HepG2 (cell line): ENCODE results near the gene IL18. TPM values are rescaled to one million over a fixed set of nuclear protein-coding genes. Genes with fewer than 3 reads are reported as not detected.
"Not testable (repeated sequence)": the region's sequence is repeated elsewhere in the genome, so short reads cannot be mapped to it uniquely, and the experiment has no call there.

ENCODE experiments used
- ATAC-seq: fragments of 200-7000 bp; cut with Tn5 transposase; 3 replicates; pipeline ENCODE4 v1.9.1; 2020; ENCODE audit warnings: mild to moderate bottlenecking, moderate library complexity
- BruUV-seq: library from RNA; stranded (reverse); fragments of 400-500 nt; replicated peaks from 2 replicates; lab custom pipeline; 2021; lab: Mats Ljungman, UMichigan
- CTCF ChIA-PET: fragments of 300-600 bp; formaldehyde crosslinking; extraction: SDS; loops from one replicate; lab custom pipeline; 2021; ENCODE audit warnings: low total read pairs, inconsistent platforms, low intra/inter-chr PET ratio; lab: Yijun Ruan, JAX
- POLR2A ChIA-PET: fragments of 350-600 bp; sonication (Branson Sonifier 250); formaldehyde crosslinking; loops from one replicate; lab custom pipeline; 2020; ENCODE audit warnings: antibody characterized with exemption, inconsistent platforms; lab: Yijun Ruan, JAX
- DNase-seq: peaks from one replicate; pipeline ENCODE4 v3.0.0-alpha.2; 2015; ENCODE audit warnings: low spot score
- FAIRE-seq: peaks from 3 replicates; lab custom pipeline; 2011; peaks lifted over from hg19 to GRCh38; lab: Jason Lieb, UNC
- H2AFZ ChIP-seq: one replicate; pipeline ENCODE4 v1.6.1; 2011; ENCODE audit warnings: low read length, inconsistent platforms
- H3K27ac ChIP-seq: fragments of 300-600 bp; 3 replicates; pipeline ENCODE4 v1.8.0; 2011; ENCODE audit warnings: mixed run types, mild to moderate bottlenecking, mixed read lengths, low read length, inconsistent platforms; ENCODE audit not compliant: insufficient read depth; ENCODE audit errors: extremely low read length
- H3K27me3 ChIP-seq, 2 experiments: fragments of 200-600 bp in 1 of 2; 2 replicates in 1 of 2; 3 replicates in 1 of 2; pipeline versions ENCODE4 v1.6.0 to v1.8.0; 2011; ENCODE audit warnings: low read length in 2 of 2, mild to moderate bottlenecking in 2 of 2, moderate library complexity in 2 of 2, inconsistent platforms in 1 of 2; ENCODE audit not compliant: insufficient read depth in 2 of 2, control insufficient read depth in 1 of 2
- H3K36me3 ChIP-seq, 2 experiments: fragments of 200-600 bp in 1 of 2; replicated peaks in 1 of 2; 2 replicates in 1 of 2; 3 replicates in 1 of 2; pipeline versions ENCODE4 v1.5.1 to v1.8.0; 2011; ENCODE audit warnings: low read length in 2 of 2, inconsistent platforms in 1 of 2; ENCODE audit not compliant: insufficient read depth in 2 of 2, control insufficient read depth in 1 of 2
- H3K4me1 ChIP-seq: 2 replicates; pipeline ENCODE4 v1.5.1; 2012; ENCODE audit warnings: low read length, inconsistent platforms; ENCODE audit not compliant: insufficient read depth
- H3K4me2 ChIP-seq: 2 replicates; pipeline ENCODE4 v1.6.0; 2011; ENCODE audit warnings: low read depth, low read length, inconsistent platforms
- H3K4me3 ChIP-seq, 3 experiments: fragments of 200-600 bp in 1 of 3; sonication (generic), shearing (Covaris generic) in 1 of 3; replicated peaks in 1 of 3; 2 replicates each; pipeline ENCODE4 v1.5.1; 2011 to 2016; ENCODE audit warnings: low read length in 3 of 3, inconsistent platforms in 2 of 3, low read depth in 2 of 3, mild to moderate bottlenecking in 2 of 3, control low read depth in 1 of 3, mixed read lengths in 1 of 3; ENCODE audit not compliant: insufficient read depth in 1 of 3
- H3K79me2 ChIP-seq: one replicate; pipeline ENCODE4 v1.6.1; 2011; ENCODE audit warnings: low read length, inconsistent platforms; ENCODE audit not compliant: insufficient read depth
- H3K9ac ChIP-seq: 2 replicates; pipeline ENCODE4 v1.6.0; 2011; ENCODE audit warnings: mild to moderate bottlenecking, low read depth, low read length, inconsistent platforms; ENCODE audit not compliant: insufficient read depth
- H3K9me3 ChIP-seq: 2 replicates; pipeline ENCODE4 v1.5.1; 2012; ENCODE audit warnings: mild to moderate bottlenecking, low read length
- H4K20me1 ChIP-seq: 2 replicates; pipeline ENCODE4 v1.6.0; 2011; ENCODE audit warnings: inconsistent platforms, mild to moderate bottlenecking, low read length, moderate library complexity; ENCODE audit not compliant: insufficient read depth
- CEBPB ChIP-seq: IDR thresholded peaks from 2 replicates; pipeline ENCODE4 v1.6.1; 2011; ENCODE audit warnings: low read depth, low read length, improper control_type of control experiment, borderline replicate concordance
- FOSL2 ChIP-seq: sonication (generic); formaldehyde crosslinking; IDR thresholded peaks from 2 replicates; pipeline ENCODE4 v1.4.0; 2020; ENCODE audit warnings: missing genetic modification reagents
- RFX5 ChIP-seq: IDR thresholded peaks from 2 replicates; pipeline ENCODE4 v1.6.1; 2011; ENCODE audit warnings: low read depth, low read length, improper control_type of control experiment
- ZNF3 ChIP-seq: IDR thresholded peaks from 2 replicates; pipeline ENCODE4 v1.7.0; 2017; ENCODE audit warnings: inconsistent platforms
- WGBS: methylation state at CpG from one replicate; pipeline ENCODE4 v1.1.6; 2017; ENCODE audit warnings: low lambda C conversion rate; 5-methylcytosine and 5-hydroxymethylcytosine counted together
- in situ Hi-C: cut with HindIII; loops from 2 replicates; pipeline ENCODE4 v1.10.0; 2017; ENCODE audit warnings: low pct_unique_long_range_greater_than_20kb; ENCODE audit not compliant: extremely low pct_ligation_motif_present
- intact Hi-C: fragments of 100-400 bp; cut with micrococcal nuclease; formaldehyde crosslinking; loops from one replicate; pipeline ENCODE4 v1.10.0; 2022; ENCODE audit not compliant: unreplicated experiment
- polyA plus RNA-seq, 8 experiments: library from polyadenylated mRNA; depleted of rRNA in 3 of 8; stranded (reverse) in 7 of 8; unstranded in 1 of 8; fragments of >200 nt; fragmentation: Illumina TruSeq in 4 of 8; extraction: Trizol in 4 of 8; gene quantifications; 2 replicates each; pipeline versions ENCODE4 v1.2.1 to v1.2.3, GENCODE V29; 2011 to 2016; ENCODE audit warnings: low read depth in 4 of 8, missing spikeins in 1 of 8, mixed read lengths in 1 of 8; ENCODE audit not compliant: insufficient read depth in 1 of 8
- total RNA-seq, 5 experiments: library from RNA; depleted of rRNA; stranded (reverse); fragments of >200 nt; fragmentation: Illumina TruSeq; extraction: Trizol; gene quantifications; 2 replicates each; pipeline ENCODE4 v1.2.3, GENCODE V29; 2016; ENCODE audit warnings: low read depth in 1 of 5
- TF ChIP-seq, protein P1 (sequence below): sonication (generic); formaldehyde crosslinking; IDR thresholded peaks from 2 replicates; pipeline ENCODE4 v1.5.1; 2020; ENCODE audit warnings: missing genetic modification reagents, mild to moderate bottlenecking, borderline replicate concordance

IL18 gene
- total and polyA plus RNA-seq, 2 of the 13 experiments (the other 11 are each of a cell fraction or from before 2014, with no cell fraction given): 0.89 to 2.7 TPM

DNA sequence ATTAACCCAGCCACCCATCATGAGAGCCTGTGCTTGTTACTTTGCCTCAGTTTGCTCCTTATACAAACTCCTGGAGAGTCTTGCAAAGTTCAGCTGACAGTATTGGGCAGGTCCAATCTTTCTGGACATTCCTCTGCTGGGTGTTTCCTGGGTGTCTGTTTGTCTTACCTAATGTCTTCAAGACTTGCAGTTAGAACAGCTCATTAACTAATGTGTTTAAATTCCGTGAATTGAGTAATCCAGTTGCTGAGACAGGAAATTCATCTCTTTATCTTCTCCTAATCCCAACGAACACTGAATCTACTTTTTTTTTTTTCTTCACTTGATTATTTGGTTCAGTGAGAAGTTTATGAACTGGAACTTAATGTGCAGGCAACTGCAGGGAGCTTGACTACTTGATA, 32.1 kb upstream of the IL18 start (continued):
- TF ChIP-seq, protein P1, sequence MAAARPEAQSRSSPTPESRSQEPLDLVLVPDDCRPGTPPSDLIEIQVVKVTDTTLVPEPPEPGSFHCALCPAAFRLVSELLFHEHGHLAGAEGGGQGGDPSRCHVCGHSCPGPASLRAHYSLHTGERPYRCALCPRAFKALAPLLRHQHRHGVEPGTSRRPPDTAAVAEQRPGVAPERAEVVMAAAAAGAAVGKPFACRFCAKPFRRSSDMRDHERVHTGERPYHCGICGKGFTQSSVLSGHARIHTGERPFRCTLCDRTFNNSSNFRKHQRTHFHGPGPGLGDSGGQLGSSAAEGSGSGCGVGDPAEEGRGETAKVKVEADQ (CRISPR knock-in tag): no peak

GRCh38 chr11:112195113-112195512, 31.2 kb upstream of the IL18 start:
- H3K79me2 ChIP-seq, intact Hi-C loops, H3K27me3 ChIP-seq, FAIRE-seq, DNase-seq, ATAC-seq, POLR2A ChIA-PET: not testable (repeated sequence)
- TF ChIP-seq FOSL2 (CRISPR knock-in tag) (peak; percentile 36; the same call in 1 of the 2 replicates), RFX5 (peak; percentile 66; the same call in 1 of the 2 replicates), CEBPB (0 out of 2 replicates have a peak, but pooled peaks have one; percentile 5)
- TF ChIP-seq, all 625 proteins: peak for 3; not testable (repeated sequence) for 622
- H3K4me2 ChIP-seq, H3K4me1 ChIP-seq, CTCF ChIA-PET, H3K9me3 ChIP-seq, H3K36me3 ChIP-seq, H3K9ac ChIP-seq, in situ Hi-C loops, H4K20me1 ChIP-seq, BruUV-seq, H2AFZ ChIP-seq, H3K4me3 ChIP-seq, H3K27ac ChIP-seq: not testable (repeated sequence)
- 14% methylated on average over 11 of the region's 11 CpGs for whole genome bisulfite sequencing

DNA sequence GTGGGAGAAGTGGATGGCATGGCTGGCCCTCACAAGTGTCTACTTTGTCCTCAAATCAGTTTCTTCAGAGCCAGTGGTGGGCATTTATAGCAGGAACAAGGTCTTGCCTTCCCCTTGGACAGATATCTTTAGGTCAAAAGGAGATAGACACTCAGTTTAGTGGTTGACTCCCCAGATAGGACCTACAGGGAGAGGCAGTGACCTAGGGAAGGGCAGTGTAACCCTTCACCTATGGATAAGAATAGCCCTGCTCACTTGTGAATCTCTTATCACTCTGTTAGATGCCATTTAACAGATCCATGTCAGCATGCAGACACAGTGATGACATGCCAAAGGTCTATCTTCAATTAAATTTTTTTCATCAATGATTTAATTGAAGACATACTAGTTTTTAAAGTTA, 22.4 kb upstream of the IL18 start:
- no peak for FAIRE-seq
- no peak for DNase-seq
- Histone ChIP-seq H3K9me3 (no peaks in the 10 kb centered on the region), H3K4me2 (no peak overlapping the region), H3K4me1 (no peaks in the 10 kb centered on the region), H3K36me3 (no peaks in the 10 kb centered on the region), H3K79me2 (no peaks in the 10 kb centered on the region), H3K27ac (no peak overlapping the region), H3K9ac (no peak overlapping the region), H4K20me1 (no peaks in the 10 kb centered on the region), H3K27me3 (no peaks in the 10 kb centered on the region), H2AFZ (no peak overlapping the region), H3K4me3 (no peak overlapping the region)
- intact Hi-C loops: no loop called here
- BruUV-seq: no TSS peak
- CTCF ChIA-PET: no interaction called here
- no peak for ATAC-seq
- in situ Hi-C loops: no loop called here
- TF ChIP-seq ZNF3 (CRISPR knock-in tag): no peak
- POLR2A ChIA-PET: no interaction called here
